Panc1 (cell line): Measurements from ENCODE around the gene CRYGS. TPM values are rescaled to one million over a fixed set of nuclear protein-coding genes. Genes with fewer than 3 reads are reported as not detected.

ENCODE experiments used
- ATAC-seq: fragments of 200-7000 bp; cut with Tn5 transposase; 2 replicates; pipeline ENCODE4 v1.9.1; 2020; ENCODE audit warnings: mild to moderate bottlenecking, moderate library complexity
- Bru-seq: library from RNA; stranded (reverse); fragments of 400-500 nt; gene quantifications from one replicate; lab custom pipeline; 2021; lab: Mats Ljungman, UMichigan
- BruChase-seq, 2 experiments: library from RNA; stranded (reverse); fragments of 400-500 nt; gene quantifications; one replicate each; lab custom pipeline; 2021; lab: Mats Ljungman, UMichigan
- BruUV-seq: library from RNA; stranded (reverse); fragments of 400-500 nt; replicated peaks from 2 replicates; lab custom pipeline; 2021; lab: Mats Ljungman, UMichigan
- CTCF ChIA-PET: fragments of 300-600 bp; sonication (Branson Sonifier 250); formaldehyde crosslinking; loops from one replicate; lab custom pipeline; 2022; ENCODE audit warnings: antibody characterized with exemption; lab: Charles Lee
- POLR2A ChIA-PET: fragments of 300-600 bp; sonication (Branson Sonifier 250); formaldehyde crosslinking; loops from one replicate; lab custom pipeline; 2022; ENCODE audit warnings: antibody characterized with exemption; lab: Charles Lee
- DNase-seq: peaks from one replicate; pipeline ENCODE4 v3.0.0-alpha.2; 2010; ENCODE audit warnings: low read depth, low spot score
- H3K27ac ChIP-seq: 2 replicates; pipeline ENCODE4 v1.5.1; 2011; ENCODE audit warnings: mild to moderate bottlenecking, low read length, inconsistent platforms
- H3K27me3 ChIP-seq: fragments of 200-500 bp; sonication (Bioruptor generic); 2 replicates; pipeline ENCODE4 v1.6.0; 2014; ENCODE audit warnings: low read length, inconsistent platforms; ENCODE audit not compliant: control insufficient read depth, insufficient read depth
- H3K36me3 ChIP-seq: fragments of 200-500 bp; sonication (Bioruptor generic); 2 replicates; pipeline ENCODE4 v1.5.1; 2014; ENCODE audit warnings: inconsistent platforms, mild to moderate bottlenecking, low read length, moderate library complexity; ENCODE audit not compliant: control insufficient read depth, insufficient read depth
- H3K4me1 ChIP-seq: 2 replicates; pipeline ENCODE4 v1.5.1; 2011; ENCODE audit warnings: inconsistent platforms, mild to moderate bottlenecking, low read length, moderate library complexity; ENCODE audit not compliant: control insufficient read depth, insufficient read depth
- H3K4me3 ChIP-seq, 2 experiments: 2 replicates each; pipeline ENCODE4 v1.5.1; 2011 to 2012; ENCODE audit warnings: low read depth in 2 of 2, low read length in 2 of 2, mild to moderate bottlenecking in 2 of 2, inconsistent platforms in 1 of 2, moderate library complexity in 1 of 2
- H3K9me3 ChIP-seq: fragments of 200-500 bp; sonication (Bioruptor generic); 2 replicates; pipeline ENCODE4 v1.5.1; 2014; ENCODE audit warnings: low read depth, mild to moderate bottlenecking, inconsistent platforms, low read length, moderate library complexity; ENCODE audit not compliant: control insufficient read depth, insufficient read depth
- POLR2AphosphoS5 ChIP-seq: IDR thresholded peaks from 2 replicates; pipeline ENCODE4 v1.6.1; 2012; ENCODE audit warnings: mild to moderate bottlenecking, low read depth, low read length, moderate library complexity
- SIN3A ChIP-seq: IDR thresholded peaks from 2 replicates; pipeline ENCODE4 v1.6.1; 2012; ENCODE audit warnings: low read depth, mild to moderate bottlenecking, low read length, moderate library complexity, borderline replicate concordance; ENCODE audit not compliant: insufficient read depth
- TCF7L2 ChIP-seq: IDR thresholded peaks from 2 replicates; pipeline ENCODE4 v1.6.1; 2011; ENCODE audit warnings: mild to moderate bottlenecking, low read depth, low read length, inconsistent platforms
- in situ Hi-C: cut with HindIII; loops from 2 replicates; pipeline ENCODE4 v1.10.0; 2016; ENCODE audit warnings: low sequenced_read_pairs, low pct_unique_long_range_greater_than_20kb
- intact Hi-C: fragments of 100-400 bp; cut with micrococcal nuclease; formaldehyde crosslinking; loops from one replicate; pipeline ENCODE4 v1.10.0; 2022; ENCODE audit not compliant: unreplicated experiment
- long read RNA-seq: library from polyadenylated mRNA; unstranded; transcript quantifications from one replicate; pipeline ENCODE4 v2.0.0, GENCODE V29; 2021; ENCODE audit not compliant: unreplicated experiment
- polyA plus RNA-seq: library from polyadenylated mRNA; unstranded; fragments of >200 nt; gene quantifications from one replicate; pipeline ENCODE4 v1.2.1, GENCODE V29; 2012; ENCODE audit warnings: missing spikeins; ENCODE audit not compliant: insufficient read length
- total RNA-seq: library from RNA; stranded (reverse); gene quantifications from one replicate; pipeline ENCODE4 v1.2.1, GENCODE V29; 2021; ENCODE audit not compliant: unreplicated experiment
- TF ChIP-seq, protein P1 (sequence below), 2 experiments: IDR thresholded peaks; 2 replicates each; pipeline ENCODE4 v1.6.1; 2011 to 2012; ENCODE audit warnings: low read depth in 2 of 2, control low read depth in 1 of 2, low read length in 1 of 2, mild to moderate bottlenecking in 1 of 2, moderate library complexity in 1 of 2; ENCODE audit not compliant: insufficient read depth in 1 of 2
- TF ChIP-seq, protein P2 (sequence below): fragments of 450-650 bp; IDR thresholded peaks from 2 replicates; pipeline ENCODE4 v1.5.1; 2017; ENCODE audit warnings: mild to moderate bottlenecking

The CRYGS gene
- 2.8 TPM for total RNA-seq
- polyA plus RNA-seq: 0.98 TPM
- percentile 76 among the genes with signal in this experiment for Bru-seq, nascent RNA
- percentile 92 among the genes with signal in this experiment for BruChase-seq, experiment 1, labeled RNA remaining after a 2-hour chase
- percentile 65 among the genes with signal in this experiment for BruChase-seq, experiment 2, labeled RNA remaining after a 6-hour chase
- long read RNA-seq, partial matches to known transcripts: 0 of 1 reads
- long read RNA-seq, other reads (novel, unspliced or antisense): 1 of 1 reads

DNA sequence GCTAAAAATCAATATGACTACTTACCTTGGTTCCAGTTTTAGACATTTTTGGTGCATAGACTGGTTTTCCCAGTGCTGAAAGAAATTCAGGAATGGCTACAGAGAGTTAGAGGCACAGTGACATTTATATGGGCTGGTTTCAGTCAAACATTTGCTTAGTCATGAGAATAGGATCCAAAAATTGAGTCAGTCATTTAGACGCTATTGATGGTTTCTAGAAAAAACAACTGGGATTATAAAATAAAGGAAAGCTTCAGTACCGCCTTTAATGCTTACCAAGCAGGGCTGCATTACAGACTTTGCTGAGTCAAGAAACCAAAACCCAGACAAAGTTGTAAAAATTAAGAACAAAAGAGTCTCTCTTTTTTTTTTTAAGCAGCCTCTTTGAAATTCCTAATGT is at the start of gene CRYGS:
TSS of gene CRYGS (minus strand) at position 100 of the 400 bp plus-strand sequence. CDS start at position 46, 54 bp downstream.
- POLR2A ChIA-PET: no interaction called here
- no TSS peak for BruUV-seq

DNA sequence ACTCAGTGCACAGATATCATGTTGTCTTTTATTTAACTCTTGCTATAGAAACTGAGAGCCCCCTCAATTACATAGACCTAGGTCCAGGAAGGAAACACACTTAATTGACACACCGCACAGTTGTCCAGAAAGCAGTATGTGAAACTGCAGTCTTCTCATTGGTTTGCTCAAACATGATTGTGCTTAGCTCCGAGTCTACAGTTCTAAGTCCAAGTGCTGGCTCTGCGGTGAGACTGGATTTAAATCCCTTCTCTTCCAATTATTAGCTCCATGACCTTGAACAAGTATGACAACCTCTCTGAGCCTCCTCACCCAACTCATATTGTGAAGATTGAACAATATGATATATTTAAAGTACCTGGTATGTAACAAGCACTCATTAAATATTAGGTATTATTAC is 49.7 kb upstream of the CRYGS start:
- no peaks in the 10 kb centered on the region for H3K36me3 ChIP-seq
- no peak for ATAC-seq
- no peaks in the 10 kb centered on the region for H3K9me3 ChIP-seq
- no TSS peak for BruUV-seq
- in situ Hi-C loops: no loop called here
- H3K4me1 ChIP-seq: no peaks in the 10 kb centered on the region
- CTCF ChIA-PET: interaction anchor here (1.4 kb wide), 1 partner anchor 21 kb away, joined by 4 read pairs; no protein-coding TSS in a partner anchor
- POLR2A ChIA-PET: no interaction called here
- intact Hi-C loops: no loop called here
- H3K4me3 ChIP-seq: no peak overlapping the region
- DNase-seq: no peak
- H3K27me3 ChIP-seq: no peaks in the 10 kb centered on the region
- no peak overlapping the region for H3K27ac ChIP-seq
- TF ChIP-seq POLR2AphosphoS5: no peak
- TF ChIP-seq, protein P1, sequence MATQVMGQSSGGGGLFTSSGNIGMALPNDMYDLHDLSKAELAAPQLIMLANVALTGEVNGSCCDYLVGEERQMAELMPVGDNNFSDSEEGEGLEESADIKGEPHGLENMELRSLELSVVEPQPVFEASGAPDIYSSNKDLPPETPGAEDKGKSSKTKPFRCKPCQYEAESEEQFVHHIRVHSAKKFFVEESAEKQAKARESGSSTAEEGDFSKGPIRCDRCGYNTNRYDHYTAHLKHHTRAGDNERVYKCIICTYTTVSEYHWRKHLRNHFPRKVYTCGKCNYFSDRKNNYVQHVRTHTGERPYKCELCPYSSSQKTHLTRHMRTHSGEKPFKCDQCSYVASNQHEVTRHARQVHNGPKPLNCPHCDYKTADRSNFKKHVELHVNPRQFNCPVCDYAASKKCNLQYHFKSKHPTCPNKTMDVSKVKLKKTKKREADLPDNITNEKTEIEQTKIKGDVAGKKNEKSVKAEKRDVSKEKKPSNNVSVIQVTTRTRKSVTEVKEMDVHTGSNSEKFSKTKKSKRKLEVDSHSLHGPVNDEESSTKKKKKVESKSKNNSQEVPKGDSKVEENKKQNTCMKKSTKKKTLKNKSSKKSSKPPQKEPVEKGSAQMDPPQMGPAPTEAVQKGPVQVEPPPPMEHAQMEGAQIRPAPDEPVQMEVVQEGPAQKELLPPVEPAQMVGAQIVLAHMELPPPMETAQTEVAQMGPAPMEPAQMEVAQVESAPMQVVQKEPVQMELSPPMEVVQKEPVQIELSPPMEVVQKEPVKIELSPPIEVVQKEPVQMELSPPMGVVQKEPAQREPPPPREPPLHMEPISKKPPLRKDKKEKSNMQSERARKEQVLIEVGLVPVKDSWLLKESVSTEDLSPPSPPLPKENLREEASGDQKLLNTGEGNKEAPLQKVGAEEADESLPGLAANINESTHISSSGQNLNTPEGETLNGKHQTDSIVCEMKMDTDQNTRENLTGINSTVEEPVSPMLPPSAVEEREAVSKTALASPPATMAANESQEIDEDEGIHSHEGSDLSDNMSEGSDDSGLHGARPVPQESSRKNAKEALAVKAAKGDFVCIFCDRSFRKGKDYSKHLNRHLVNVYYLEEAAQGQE (IDR thresholded peaks at IDR 0.05; ENCODE audit: insufficient read depth in 1 of 2, low read depth in 2 of 2, low read length in 1 of 2): no peak

More for the DNA sequence above, at the start of gene CRYGS:
- Histone ChIP-seq H3K36me3 (peaks cover 15% of the 10 kb centered on the region), H3K9me3 (no peaks in the 10 kb centered on the region), H3K27me3 (no peaks in the 10 kb centered on the region), H3K4me3 (no peak within 1 kb of the TSS), H3K4me1 (no peaks in the 10 kb centered on the region), H3K27ac (no peak within 1 kb of the TSS)
- TF ChIP-seq SIN3A: no peak
- no peak for TF ChIP-seq TCF7L2
- TF ChIP-seq POLR2AphosphoS5: no peak
- TF ChIP-seq, protein P1 (IDR thresholded peaks at IDR 0.05; ENCODE audit: insufficient read depth in 1 of 2, low read depth in 2 of 2, low read length in 1 of 2): no peak
- TF ChIP-seq, protein P2, sequence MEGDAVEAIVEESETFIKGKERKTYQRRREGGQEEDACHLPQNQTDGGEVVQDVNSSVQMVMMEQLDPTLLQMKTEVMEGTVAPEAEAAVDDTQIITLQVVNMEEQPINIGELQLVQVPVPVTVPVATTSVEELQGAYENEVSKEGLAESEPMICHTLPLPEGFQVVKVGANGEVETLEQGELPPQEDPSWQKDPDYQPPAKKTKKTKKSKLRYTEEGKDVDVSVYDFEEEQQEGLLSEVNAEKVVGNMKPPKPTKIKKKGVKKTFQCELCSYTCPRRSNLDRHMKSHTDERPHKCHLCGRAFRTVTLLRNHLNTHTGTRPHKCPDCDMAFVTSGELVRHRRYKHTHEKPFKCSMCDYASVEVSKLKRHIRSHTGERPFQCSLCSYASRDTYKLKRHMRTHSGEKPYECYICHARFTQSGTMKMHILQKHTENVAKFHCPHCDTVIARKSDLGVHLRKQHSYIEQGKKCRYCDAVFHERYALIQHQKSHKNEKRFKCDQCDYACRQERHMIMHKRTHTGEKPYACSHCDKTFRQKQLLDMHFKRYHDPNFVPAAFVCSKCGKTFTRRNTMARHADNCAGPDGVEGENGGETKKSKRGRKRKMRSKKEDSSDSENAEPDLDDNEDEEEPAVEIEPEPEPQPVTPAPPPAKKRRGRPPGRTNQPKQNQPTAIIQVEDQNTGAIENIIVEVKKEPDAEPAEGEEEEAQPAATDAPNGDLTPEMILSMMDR: no peak
- ATAC-seq (no peak), DNase-seq (no peak)
- CTCF ChIA-PET: interaction anchor here (0.6 kb wide), 1 partner anchor 8 kb away, joined by 8 read pairs; no protein-coding TSS in a partner anchor
- intact Hi-C loops (no loop called here), in situ Hi-C loops (no loop called here)
